Raji (cell line): ENCODE measurements around the gene DOK4.

Experiments
- POLR2A ChIP-seq: IDR thresholded peaks from 2 replicates; pipeline ENCODE4 v1.6.1; 2011; ENCODE audit warnings: low read depth, low read length, control low read depth; ENCODE audit not compliant: insufficient read depth

The DOK4 gene

DNA sequence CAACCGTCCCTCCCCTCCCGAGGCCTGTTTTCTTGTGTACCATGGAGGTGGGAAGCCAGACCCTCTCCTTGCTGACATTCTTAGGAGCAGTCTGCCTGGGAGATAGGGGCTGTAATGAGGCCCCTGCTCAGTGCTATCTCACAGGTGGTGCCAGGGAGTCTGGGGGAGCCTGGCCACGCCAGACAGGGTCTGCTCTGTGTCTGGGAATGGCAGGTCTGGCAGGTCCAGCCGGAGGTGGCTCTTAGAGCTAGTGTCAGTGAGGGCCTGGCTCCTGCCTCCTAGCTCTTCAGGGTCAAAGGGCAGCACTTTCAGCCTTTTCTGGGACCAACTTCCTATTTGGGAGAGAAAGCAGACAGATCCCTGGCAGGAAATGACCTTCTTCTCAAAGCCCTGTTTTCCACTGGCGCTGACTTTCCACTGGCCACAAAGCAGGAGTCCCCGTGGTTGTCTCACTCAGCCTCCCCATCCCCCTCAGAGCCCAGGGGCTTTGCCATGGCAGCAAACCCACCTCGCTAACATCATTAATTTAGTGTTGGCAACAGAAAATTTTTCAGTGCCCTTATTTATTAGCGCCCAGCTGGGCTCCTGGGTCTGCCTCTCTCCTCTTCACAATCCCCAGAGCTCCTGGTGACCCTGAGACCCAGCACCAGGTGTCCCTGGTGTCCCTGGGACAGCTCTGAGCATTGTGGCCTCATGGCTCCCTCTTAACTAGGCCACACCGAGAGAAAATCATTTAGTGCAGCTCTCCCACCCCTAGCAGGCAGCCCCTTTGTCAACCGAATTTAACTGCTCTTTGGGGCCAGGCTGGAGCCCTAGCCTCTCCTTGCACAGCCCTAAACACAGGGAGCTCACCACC, 24.0 kb upstream of the DOK4 start:
- TF ChIP-seq POLR2A, result no peak

DNA sequence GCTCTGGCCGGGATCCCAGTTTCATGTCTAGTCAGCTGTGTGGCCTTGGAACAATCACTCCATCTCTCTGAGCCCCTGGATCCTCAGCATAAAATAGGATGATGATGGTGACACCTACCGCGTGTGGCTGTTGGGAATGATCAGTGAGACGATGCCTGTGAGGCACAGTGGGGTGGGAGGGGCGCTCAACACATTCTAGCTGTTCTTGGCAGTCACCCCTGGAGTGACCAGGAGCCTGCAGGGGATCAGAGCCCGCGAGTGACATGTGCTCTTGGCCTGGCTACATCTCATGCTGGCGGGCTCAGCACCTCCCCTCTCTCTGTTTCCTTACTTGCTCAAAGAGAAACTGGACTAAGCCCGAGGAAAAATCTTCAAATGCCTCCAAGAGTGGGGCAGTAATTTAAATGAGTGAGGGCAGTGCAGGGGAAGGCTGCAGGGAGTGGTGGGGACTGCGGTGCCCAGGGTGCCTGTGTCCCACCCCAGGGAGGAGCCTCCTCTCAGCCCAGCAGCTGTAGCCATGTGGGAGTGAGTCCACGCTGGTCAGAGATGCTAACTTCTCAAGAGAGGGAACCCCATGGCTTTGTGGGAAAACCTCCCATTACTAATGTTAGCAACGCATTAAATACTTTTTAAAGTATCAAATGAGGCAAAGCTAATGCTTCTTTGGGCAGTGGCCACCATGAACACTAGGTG, 23.1 kb upstream of the DOK4 start:
- no peak for TF ChIP-seq POLR2A

DNA sequence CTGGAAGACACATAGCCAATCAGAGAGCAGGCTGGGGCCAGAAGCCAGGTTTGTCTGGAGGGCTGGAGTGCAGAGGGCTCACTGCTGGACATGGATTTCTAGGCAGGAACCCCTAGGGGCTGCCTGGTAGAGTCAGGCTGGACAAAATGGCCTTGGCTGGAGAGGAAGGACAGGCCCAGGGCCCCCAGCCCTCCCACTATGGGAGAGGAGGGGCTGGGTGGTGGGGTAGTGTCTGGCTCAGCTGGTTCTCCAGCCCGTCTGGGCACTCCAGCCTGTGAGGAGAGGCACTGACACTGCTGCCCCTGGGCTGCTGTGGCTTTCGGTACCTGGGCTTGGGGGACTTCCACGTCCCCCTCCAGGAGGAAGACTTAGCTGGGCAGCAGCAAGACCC, 21.7 kb upstream of the DOK4 start:
- TF ChIP-seq POLR2A, result no peak

DNA sequence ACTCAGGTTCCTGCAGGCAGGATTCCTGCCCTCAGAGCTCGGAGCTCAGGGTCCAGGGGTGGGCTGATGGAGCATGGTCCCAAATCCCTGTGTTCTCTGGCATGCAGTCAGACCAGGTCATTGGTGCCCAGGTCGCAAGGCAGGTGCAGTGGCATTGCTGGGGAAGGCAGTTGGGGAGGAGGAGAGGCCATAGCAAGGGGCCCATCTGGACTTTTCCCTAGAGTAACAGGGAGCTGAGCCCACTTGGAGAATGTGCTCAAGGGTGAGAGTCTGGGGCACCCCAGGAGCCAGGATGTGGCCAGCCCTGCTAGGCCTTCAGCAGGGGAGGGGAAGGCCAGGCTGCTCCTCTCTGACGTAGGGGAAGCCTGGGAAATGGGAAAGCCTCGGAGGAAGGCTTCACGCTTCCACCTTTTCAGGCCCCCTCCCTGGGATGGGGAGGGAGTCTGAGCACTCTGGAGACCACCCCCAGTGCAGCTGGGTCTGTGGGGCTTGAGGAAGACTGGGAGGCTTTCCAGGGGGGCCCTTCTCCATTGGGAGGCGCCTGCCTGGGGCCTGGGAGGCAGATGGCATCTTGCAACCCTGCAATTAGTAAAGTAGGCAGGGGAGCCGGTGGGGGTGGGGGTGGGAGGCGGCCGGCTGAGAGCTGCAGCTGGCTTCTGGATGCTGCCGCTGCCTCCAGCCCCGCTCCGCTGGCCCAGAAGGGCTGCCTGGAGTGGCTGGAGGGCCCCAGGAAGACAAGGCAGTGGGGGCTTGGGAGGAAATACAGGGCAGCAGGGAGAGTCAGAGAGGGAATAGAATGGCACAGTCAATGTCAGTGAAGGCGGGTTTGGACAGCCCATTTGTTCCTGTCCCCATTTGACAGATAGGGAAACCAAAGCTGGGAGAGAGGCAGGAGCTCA, 21.1 kb upstream of the DOK4 start:
- no peak for TF ChIP-seq POLR2A

DNA sequence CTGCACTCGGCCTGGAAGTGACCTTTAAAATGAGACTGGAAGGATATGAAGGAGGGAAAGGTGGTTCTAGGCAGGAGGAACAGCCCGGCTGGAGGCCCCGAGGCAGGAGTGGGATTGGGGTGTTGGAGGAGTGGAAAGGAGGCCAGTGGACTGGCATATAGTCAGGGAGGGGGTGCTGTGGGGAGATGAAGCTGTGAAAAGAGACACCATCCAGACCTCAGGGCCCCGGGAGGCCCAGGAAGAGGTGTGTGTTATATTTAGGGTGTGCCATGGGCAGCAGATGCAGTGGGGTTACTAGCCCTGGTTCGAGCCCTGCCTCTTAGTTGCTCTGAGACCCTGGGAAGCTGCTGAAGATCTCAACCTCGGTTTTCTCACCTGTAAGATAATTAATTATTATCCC, 18.9 kb upstream of the DOK4 start:
- TF ChIP-seq POLR2A, result no peak

DNA sequence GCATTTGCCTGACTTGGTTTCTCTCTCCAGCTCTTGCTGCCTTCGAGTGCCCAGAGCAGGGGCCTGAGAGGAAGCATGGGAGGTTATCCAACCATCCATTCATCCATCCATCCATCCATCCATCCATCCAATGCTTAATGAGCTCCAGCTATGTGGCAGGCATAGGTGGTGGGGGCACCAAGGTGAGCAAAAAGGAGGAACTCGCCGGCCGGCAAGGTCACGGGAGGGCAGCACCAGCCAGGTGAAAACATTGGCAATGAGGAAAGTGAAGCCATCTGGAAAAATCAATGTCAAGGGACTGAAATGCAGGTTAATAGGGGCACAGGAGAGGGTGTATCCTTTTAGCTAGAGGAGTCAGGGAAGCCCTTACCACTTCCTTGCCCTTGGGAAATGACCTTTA, 18.2 kb upstream of the DOK4 start:
- TF ChIP-seq POLR2A, result no peak

DNA sequence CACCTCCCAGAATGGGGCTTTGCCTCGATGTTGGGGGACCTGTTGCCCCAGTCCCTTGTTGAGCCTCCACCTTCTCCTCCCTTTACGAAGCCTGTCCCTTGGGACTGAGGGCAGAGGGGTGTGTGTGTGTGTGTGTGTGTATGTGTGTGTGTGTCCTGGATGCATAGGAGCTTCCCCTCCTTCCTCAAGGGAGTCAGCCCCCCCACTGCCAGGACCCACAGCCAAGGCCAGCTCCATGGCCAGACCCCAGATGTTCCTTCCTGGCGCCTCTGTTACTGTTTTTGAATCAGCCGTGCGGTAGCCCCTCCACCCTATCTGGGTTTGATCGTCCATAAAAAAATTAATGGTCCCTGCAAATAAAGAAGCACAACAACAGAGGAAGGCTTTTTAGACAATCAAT, 17.7 kb upstream of the DOK4 start:
- TF ChIP-seq POLR2A, result no peak

DNA sequence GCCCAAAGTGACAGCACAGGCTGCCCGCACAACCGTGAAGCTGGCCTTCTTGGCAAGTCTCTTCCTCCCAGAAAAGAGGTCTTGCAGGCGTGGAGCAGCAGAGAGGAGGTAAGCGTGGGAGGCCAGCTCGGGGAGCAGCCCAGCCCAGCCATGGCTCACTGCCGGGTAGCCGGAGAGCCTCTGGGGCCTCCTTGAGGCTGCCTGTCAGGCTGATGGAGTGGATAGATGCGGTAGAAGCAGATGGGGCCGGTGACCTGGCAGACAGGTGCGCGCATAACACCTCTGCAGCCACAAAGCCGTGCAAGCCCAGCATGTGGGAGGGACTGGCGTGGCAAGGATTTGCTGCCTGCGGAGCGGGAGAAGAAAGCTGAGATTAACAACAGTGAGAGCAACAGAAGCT, 17.1 kb upstream of the DOK4 start:
- no peak for TF ChIP-seq POLR2A

DNA sequence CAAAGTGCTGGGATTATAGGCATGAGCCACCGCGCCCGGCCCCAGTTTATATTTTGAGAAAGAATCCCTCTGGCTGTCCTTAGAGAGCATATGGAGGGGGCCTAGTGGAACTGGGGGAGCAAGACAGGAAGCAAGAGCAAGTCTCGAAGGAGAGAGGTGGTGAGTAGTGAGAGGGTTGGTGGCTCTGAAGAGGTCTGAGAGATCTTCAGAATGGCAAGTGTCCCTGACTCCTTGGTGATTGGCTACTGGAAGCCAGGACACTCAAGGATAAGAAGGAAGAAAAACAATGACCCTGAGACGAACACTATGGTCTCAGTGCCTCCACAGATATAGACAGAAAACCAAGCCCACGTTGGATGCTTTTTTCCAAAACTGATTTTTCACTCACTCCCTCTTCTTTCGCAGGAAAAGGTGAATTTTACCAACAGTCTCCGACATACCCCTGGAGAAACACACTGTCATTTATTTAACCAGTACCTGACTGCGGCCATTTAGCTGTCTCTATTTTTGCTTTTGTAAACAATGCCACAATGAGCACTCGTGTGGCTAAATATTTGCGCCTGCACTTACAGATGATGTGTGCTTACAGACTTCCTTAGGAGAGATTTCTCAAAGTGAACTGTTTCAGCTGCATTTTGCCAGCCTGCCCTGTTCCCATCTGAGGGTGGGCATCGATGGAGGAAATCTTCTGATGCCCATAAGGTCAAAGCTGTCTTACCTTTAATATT, 15.9 kb upstream of the DOK4 start:
- no peak for TF ChIP-seq POLR2A

DNA sequence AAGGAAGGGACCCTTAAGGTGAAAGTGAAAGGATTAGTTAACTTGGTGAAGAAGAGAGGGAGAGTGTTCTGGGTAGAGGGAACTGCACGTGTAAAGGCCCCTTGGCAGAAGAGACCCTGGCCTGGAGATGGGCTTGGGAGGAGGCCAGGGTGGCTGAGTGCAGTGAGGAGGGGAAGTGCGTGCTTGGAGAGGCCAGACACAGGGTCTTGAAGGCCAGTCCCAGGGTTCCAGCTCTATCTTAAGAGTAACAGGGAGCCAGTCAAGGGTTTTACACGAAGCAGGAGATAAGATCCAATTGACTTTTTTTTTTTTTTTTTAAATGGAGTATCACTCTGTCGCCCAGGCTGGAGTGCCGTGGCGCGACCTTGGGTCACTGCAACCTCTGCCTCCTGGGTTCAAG, 15.2 kb upstream of the DOK4 start:
- TF ChIP-seq POLR2A, result no peak

DNA sequence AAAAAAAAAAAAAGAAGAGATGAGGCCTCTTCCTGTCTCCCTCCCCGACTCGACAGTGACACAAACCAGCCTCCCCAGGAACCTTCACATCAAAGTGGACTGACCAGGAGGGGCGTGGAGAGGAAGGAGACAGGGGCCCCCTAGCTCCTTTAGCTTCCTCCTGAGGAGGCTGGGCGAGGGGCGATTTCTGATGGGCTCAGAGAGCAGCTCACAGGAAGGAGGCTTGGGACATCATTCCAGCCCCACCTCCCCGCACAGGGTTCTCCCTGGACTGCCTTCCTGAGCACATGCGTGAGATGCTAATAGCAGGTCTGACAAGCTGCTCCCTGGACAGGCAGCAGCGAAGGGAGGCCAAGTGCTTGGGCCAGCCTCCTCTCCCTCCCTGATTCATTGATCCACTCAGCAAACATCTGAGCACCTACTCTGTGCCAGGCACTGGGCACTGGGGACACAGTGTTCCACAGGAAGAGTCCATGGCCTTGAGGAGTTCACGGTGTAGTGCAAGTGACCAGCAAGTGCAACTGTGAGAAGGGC, 14.4 kb upstream of the DOK4 start:
- TF ChIP-seq POLR2A, result no peak

DNA sequence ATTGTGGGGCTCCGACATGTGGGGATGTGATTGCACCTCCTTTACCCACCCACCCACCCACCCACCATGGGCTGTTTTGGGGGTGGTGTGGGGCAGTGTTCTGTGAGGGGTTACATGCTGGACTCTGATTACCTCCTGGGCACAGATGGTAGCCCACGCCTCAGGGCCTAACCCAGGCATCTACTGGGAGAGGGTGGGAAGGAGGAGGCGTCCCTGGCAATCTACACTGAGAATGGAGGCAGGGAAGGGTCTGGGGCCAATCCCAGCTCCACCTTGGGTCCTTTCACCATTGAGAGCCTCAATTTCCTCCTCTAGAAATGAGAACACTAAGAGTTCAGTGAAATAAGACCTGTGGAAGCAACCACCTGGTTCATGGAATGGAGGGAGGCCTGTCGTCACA, 11.7 kb upstream of the DOK4 start:
- no peak for TF ChIP-seq POLR2A

DNA sequence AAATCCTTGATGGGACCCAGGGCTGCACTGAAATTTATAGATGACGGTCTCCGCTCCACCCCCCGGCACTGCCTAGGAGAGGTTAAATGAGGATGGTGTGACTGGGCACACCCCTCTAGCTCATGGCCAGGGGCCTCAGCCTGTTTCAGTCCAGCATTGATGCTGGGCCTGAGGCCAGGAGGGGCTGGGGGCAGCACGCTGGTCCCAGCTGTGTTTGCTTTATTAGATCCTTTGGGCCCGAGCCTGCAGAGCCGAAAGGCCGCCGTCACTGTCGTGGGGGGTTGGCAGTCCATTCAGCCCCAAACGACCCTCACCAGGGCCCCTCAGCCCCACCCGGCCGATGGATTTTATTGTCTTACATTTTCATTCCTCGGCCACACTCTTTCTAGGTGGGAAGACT, 10.8 kb upstream of the DOK4 start:
- TF ChIP-seq POLR2A, result no peak

DNA sequence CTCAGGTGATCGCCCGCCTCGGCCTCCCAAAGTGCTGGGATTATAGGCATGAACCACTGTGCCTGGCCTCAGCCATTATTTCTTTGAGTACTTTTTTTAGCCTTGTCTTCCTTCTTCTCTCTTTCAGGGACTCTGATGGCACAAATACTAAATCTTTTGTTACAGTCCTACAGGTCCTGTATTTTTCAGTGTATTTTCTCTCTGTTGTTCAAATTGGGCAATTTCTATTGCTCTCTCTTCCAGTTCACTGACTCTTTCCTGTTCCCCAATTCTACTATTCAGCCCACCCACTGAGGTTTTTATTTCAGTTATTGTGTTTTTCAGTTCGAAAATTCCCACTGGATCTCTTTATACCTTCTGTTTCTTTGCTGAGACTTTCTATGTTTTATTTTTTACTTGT, 7.5 kb upstream of the DOK4 start:
- TF ChIP-seq POLR2A, result no peak

DNA sequence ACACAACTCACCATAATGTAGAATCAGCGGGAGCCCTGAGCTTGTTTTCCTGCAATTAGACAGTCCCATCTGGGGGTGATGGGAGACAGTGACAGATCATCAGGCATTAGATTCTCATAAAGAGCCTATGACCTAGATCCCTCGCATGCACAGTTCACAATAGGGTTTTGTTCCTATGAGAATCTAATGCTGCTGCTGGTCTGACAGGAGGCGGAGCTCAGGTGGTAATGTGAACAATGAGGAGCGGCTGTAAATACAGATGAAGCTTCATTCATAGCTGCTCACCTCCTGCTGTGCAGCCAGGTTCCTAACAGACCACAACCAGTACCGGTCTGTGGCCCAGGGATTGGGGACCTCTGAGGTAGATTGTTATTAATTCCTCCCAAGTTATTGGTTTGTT, 2.9 kb upstream of the DOK4 start:
- no peak for TF ChIP-seq POLR2A
